Measurements from ENCODE around the gene WDR38.

GRCh38 chr9:124869986-124870560, 16.8 kb downstream of the WDR38 start:
- TF ChIP-seq TBP (CRISPR knock-in tag; IDR thresholded peaks at IDR 0.05) (no peak), SP140L (CRISPR knock-in tag; IDR thresholded peaks at IDR 0.05; ENCODE audit: borderline replicate concordance) (no peak), ELF1 (CRISPR knock-in tag; IDR thresholded peaks at IDR 0.05) (peak; percentile 63), ZNF547 (CRISPR knock-in tag; IDR thresholded peaks at IDR 0.05) (no peak), KLF13 (CRISPR knock-in tag; IDR thresholded peaks at IDR 0.05) (no peak), HCFC1 (IDR thresholded peaks at IDR 0.05; ENCODE audit: low read depth, low read length) (no peak), ZSCAN21 (CRISPR knock-in tag; IDR thresholded peaks at IDR 0.05; ENCODE audit: borderline replicate concordance) (no peak), MYC (CRISPR knock-in tag; IDR thresholded peaks at IDR 0.05; ENCODE audit: borderline replicate concordance) (0 out of 2 replicates have a peak, but pooled peaks have one; percentile 14)
- TF ChIP-seq, protein P1, sequence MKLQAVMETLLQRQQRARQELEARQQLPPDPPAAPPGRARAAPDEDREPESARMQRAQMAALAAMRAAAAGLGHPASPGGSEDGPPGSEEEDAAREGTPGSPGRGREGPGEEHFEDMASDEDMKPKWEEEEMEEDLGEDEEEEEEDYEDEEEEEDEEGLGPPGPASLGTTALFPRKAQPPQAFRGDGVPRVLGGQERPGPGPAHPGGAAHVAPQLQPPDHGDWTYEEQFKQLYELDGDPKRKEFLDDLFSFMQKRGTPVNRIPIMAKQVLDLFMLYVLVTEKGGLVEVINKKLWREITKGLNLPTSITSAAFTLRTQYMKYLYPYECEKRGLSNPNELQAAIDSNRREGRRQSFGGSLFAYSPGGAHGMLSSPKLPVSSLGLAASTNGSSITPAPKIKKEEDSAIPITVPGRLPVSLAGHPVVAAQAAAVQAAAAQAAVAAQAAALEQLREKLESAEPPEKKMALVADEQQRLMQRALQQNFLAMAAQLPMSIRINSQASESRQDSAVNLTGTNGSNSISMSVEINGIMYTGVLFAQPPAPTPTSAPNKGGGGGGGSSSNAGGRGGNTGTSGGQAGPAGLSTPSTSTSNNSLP (IDR thresholded peaks at IDR 0.05; ENCODE audit: low read depth, low read length), result no peak
- TF ChIP-seq, protein P2, sequence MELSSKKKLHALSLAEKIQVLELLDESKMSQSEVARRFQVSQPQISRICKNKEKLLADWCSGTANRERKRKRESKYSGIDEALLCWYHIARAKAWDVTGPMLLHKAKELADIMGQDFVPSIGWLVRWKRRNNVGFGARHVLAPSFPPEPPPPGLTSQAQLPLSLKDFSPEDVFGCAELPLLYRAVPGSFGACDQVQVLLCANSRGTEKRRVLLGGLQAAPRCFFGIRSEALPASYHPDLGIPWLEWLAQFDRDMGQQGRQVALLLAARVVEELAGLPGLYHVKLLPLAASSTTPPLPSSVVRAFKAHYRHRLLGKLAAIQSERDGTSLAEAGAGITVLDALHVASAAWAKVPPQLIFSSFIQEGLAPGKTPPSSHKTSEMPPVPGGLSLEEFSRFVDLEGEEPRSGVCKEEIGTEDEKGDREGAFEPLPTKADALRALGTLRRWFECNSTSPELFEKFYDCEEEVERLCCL (CRISPR knock-in tag; IDR thresholded peaks at IDR 0.05; ENCODE audit: borderline replicate concordance), result no peak
- TF ChIP-seq, protein P3, sequence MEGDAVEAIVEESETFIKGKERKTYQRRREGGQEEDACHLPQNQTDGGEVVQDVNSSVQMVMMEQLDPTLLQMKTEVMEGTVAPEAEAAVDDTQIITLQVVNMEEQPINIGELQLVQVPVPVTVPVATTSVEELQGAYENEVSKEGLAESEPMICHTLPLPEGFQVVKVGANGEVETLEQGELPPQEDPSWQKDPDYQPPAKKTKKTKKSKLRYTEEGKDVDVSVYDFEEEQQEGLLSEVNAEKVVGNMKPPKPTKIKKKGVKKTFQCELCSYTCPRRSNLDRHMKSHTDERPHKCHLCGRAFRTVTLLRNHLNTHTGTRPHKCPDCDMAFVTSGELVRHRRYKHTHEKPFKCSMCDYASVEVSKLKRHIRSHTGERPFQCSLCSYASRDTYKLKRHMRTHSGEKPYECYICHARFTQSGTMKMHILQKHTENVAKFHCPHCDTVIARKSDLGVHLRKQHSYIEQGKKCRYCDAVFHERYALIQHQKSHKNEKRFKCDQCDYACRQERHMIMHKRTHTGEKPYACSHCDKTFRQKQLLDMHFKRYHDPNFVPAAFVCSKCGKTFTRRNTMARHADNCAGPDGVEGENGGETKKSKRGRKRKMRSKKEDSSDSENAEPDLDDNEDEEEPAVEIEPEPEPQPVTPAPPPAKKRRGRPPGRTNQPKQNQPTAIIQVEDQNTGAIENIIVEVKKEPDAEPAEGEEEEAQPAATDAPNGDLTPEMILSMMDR (CRISPR knock-in tag; IDR thresholded peaks at IDR 0.05), result no peak
